ENCODE measurements around the gene OR4E1. TPM values are rescaled to one million over a fixed set of nuclear protein-coding genes. Genes with fewer than 3 reads are reported as not detected.

The OR4E1 gene
- total and polyA plus RNA-seq, 2 experiments from 2014 or later, result 0.03 TPM; not detected in 1

DNA sequence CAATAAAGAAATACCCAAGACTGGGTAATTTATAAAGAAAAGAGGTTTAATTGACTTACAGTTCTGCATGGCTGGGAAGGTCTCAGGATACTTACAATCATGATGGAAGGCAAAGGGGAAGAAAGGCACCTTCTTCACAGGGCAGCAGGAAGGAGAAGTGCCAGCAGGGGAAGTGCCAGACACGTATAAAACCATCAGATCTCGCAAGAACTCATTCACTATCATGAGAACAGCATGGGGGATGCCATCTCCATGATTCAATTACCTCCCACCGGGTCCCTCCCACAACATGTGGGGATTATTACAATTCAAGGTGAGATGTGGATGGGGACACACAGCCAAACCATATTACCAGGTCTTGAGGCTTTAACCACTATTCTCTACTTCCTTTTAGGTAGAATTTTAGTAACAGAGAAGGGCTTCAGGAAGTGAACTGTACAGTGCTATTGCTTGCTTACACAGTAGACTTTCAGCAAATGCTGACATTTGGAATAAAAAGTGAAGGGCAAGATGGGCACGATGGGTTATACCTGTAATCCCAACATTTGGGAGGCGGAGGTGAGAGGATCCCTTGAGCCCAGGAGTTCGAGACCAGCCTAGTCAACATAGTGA, 40.8 kb upstream of the OR4E1 start:
- no peaks in the 10 kb centered on the region for H3K9me2 ChIP-seq (replicated peaks; ENCODE audit: insufficient read depth)
- no peak overlapping the region for H3K27ac ChIP-seq
- no peaks in the 10 kb centered on the region for H3K4me1 ChIP-seq (ENCODE audit: insufficient read depth)
- TF ChIP-seq EZH2phosphoT487 (IDR thresholded peaks at IDR 0.05; ENCODE audit: low read depth, severe bottlenecking, unreplicated experiment) (no peak), CTCF (IDR thresholded peaks at IDR 0.05; ENCODE audit: poor library complexity) (no peak), EZH2 (IDR thresholded peaks at IDR 0.05; ENCODE audit: borderline replicate concordance) (no peak)
- no peak overlapping the region for H2AFZ ChIP-seq
- no peak overlapping the region for H3K4me3 ChIP-seq
- H3K79me2 ChIP-seq, result no peaks in the 10 kb centered on the region
- no peak for DNase-seq (ENCODE audit: low spot score)
- H3K36me3 ChIP-seq (replicated peaks; ENCODE audit: insufficient read depth, low read depth), result no peaks in the 10 kb centered on the region
- no peak overlapping the region for H3K4me2 ChIP-seq
- 84% methylated on average over 6 of the region's 6 CpGs for WGBS (ENCODE audit: low lambda C conversion rate, missing lambda C conversion rate)
- no peaks in the 10 kb centered on the region for H4K20me1 ChIP-seq (ENCODE audit: insufficient read depth, poor library complexity, severe bottlenecking)
- H3K9me3 ChIP-seq (ENCODE audit: low read depth), result no peaks in the 10 kb centered on the region
- no peaks in the 10 kb centered on the region for H3K27me3 ChIP-seq

- Histone ChIP-seq H3K9me2 (replicated peaks; ENCODE audit: insufficient read depth) (no peaks in the 10 kb centered on the region), H3K27ac (no peak overlapping the region), H3K4me2 (no peak overlapping the region), H3K79me2 (no peaks in the 10 kb centered on the region), H3K4me1 (ENCODE audit: insufficient read depth) (no peaks in the 10 kb centered on the region), H3K36me3 (replicated peaks; ENCODE audit: insufficient read depth, low read depth) (no peaks in the 10 kb centered on the region), H2AFZ (no peak overlapping the region), H4K20me1 (ENCODE audit: insufficient read depth, poor library complexity, severe bottlenecking) (no peaks in the 10 kb centered on the region), H3K9me3 (ENCODE audit: low read depth) (no peaks in the 10 kb centered on the region), H3K4me3 (no peak overlapping the region), H3K27me3 (no peaks in the 10 kb centered on the region)
- TF ChIP-seq EZH2 (IDR thresholded peaks at IDR 0.05; ENCODE audit: borderline replicate concordance) (no peak), CTCF (IDR thresholded peaks at IDR 0.05; ENCODE audit: poor library complexity) (no peak), EZH2phosphoT487 (IDR thresholded peaks at IDR 0.05; ENCODE audit: low read depth, severe bottlenecking, unreplicated experiment) (no peak)
- 86% methylated on average over 2 of the region's 2 CpGs for WGBS (ENCODE audit: low lambda C conversion rate, missing lambda C conversion rate)
- DNase-seq (ENCODE audit: low spot score), result no peak
These were observed 38.4 kb upstream of the OR4E1 start for GRCh38 chr14:21712036-21712435.

- no peaks in the 10 kb centered on the region for H3K4me1 ChIP-seq (ENCODE audit: insufficient read depth)
- TF ChIP-seq EZH2 (IDR thresholded peaks at IDR 0.05; ENCODE audit: borderline replicate concordance) (no peak), EZH2phosphoT487 (IDR thresholded peaks at IDR 0.05; ENCODE audit: low read depth, severe bottlenecking, unreplicated experiment) (no peak), CTCF (IDR thresholded peaks at IDR 0.05; ENCODE audit: poor library complexity) (peak; percentile 68)
- no peaks in the 10 kb centered on the region for H3K9me2 ChIP-seq (replicated peaks; ENCODE audit: insufficient read depth)
- no peaks in the 10 kb centered on the region for H3K79me2 ChIP-seq
- DNase-seq (ENCODE audit: low spot score), result peak; percentile 68
- no peak overlapping the region for H2AFZ ChIP-seq
- H3K9me3 ChIP-seq (ENCODE audit: low read depth), result no peaks in the 10 kb centered on the region
- H3K27me3 ChIP-seq, result no peaks in the 10 kb centered on the region
- no peak overlapping the region for H3K4me2 ChIP-seq
- H3K4me3 ChIP-seq, result no peak overlapping the region
- no peak overlapping the region for H3K27ac ChIP-seq
- 31% methylated on average over 3 of the region's 3 CpGs for WGBS (ENCODE audit: low lambda C conversion rate, missing lambda C conversion rate)
- no peaks in the 10 kb centered on the region for H4K20me1 ChIP-seq (ENCODE audit: insufficient read depth, poor library complexity, severe bottlenecking)
- H3K36me3 ChIP-seq (replicated peaks; ENCODE audit: insufficient read depth, low read depth), result no peaks in the 10 kb centered on the region
These were observed 37.8 kb upstream of the OR4E1 start for GRCh38 chr14:21711360-21711961.
